Measurements from ENCODE around the gene CLIC6.

Gene CLIC6

GRCh38 chr21:34668803-34669148, at the start of gene CLIC6:
Gene CLIC6, plus strand, starts transcription at chr21:34668994. Its CDS starts 395 bp downstream, at chr21:34669389.
- no peak for DNase-seq

GRCh38 chr21:34619841-34620665, 48.7 kb upstream of the CLIC6 start:
- DNase-seq: peak in 1 of 3 experiments; percentile 57

GRCh38 chr21:34621434-34622350, 47.1 kb upstream of the CLIC6 start:
- DNase-seq: no peak

DNA sequence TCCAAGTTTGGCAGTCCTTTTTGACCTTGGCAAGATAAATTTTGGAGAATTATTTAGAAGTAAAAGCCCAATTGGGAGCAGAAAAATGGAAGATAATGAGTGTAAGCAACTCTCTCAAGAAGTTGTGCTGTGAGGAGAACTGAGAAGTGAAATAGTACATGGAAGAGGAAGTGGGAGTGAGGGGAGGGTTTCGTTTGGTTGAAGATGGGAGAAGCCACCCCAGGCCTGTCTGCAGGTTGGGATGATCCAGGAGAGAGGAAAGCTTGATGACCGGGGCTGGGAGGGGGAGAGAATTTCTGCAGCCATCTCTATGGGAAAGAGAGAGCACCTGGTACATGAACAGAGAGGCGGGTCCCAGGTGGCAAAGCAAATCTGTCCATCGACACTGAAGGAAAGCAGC, 45.3 kb upstream of the CLIC6 start:
- DNase-seq: no peak

DNA sequence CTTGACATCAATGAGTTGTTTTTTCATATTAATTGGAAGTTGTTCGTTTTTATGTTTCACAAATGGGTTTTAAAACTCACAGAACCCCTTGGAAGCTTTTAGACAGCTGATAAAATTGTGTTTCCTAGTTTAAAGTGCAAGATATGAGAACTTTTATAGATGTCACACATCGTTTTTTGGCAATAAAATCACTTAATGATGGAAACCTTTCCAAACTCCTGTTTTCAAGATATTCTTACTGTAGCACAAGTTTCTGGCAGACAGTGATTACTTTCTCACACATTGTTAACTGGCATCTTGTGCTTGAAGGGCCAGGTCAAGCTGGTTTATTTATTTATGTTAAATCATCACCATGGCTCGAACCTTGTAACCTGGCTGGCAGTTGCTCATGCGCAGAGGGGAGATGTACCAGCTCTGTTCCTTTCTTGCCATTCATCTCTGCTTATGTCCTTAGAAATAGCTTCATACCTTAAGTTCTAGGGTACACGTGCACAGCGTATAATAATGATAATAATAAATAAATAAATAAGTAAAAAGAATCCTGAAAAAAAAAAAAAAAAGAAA, 43.7 kb upstream of the CLIC6 start:
- DNase-seq: no peak

GRCh38 chr21:34626131-34626530, 42.7 kb upstream of the CLIC6 start:
- no peak for DNase-seq

DNA sequence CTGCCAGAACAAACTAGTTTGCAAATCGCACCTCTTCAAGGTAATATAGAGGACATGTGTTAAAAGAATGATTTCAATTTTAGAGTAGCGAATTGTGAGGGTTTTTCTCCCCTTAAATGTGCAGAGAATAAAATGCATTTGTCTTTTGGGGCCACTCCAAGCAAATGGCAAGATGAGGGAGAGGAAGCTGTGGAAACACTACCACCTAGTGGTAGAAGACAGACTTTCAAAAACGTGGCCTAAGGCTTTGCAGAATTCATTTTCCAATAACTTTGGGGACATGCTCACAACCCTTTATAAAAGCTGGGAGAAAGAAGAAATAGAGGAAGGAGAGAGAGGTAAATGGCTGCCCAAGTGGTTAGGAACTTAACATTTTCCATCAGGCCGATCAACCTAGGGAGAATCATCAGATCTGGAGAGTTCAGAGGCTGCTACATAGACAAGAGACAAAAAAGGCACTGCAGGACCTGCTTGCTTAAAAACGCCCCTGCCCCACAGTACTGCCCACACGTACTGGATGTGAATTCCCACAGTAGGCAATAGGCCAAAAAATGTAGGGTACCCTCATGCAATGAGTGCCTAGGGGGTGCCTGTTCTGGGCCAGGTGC, 38.2 kb upstream of the CLIC6 start:
- peak; percentile 63 to 88 (median 87) for DNase-seq

- DNase-seq: no peak
Measured at GRCh38 chr21:34632498-34632897, 36.3 kb upstream of the CLIC6 start.

GRCh38 chr21:34635307-34635706, 33.5 kb upstream of the CLIC6 start:
- DNase-seq: peak in 1 of 3 experiments; percentile 9

GRCh38 chr21:34636961-34637360, 31.8 kb upstream of the CLIC6 start:
- DNase-seq: no peak

DNA sequence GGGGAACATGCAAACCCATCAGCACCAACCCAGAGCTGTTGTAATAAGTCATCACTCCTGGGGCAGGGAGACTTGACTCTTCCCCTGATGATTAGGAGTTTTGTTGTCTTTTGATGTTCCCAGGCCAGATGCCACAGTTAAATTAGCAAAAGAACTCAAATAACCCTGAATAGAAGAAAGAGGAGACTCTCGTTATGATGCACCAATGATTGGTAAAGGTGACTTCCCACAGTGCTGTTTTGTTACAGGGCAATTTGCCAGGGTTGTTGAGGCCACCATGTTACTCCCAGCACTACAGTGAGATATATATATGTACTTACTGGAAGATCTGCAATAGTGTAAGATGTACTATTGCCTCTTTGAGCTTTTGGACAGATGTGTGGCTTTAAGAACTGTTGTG, 29.5 kb upstream of the CLIC6 start:
- DNase-seq: no peak

GRCh38 chr21:34639882-34640788, 28.7 kb upstream of the CLIC6 start:
- no peak for DNase-seq

- DNase-seq: no peak
Measured at GRCh38 chr21:34640858-34641257, 27.9 kb upstream of the CLIC6 start.

GRCh38 chr21:34642211-34643075, 26.4 kb upstream of the CLIC6 start:
- peak in 1 of 3 experiments; percentile 18 for DNase-seq

GRCh38 chr21:34644825-34645224, 24.0 kb upstream of the CLIC6 start:
- peak in 1 of 3 experiments; percentile 75 for DNase-seq

DNA sequence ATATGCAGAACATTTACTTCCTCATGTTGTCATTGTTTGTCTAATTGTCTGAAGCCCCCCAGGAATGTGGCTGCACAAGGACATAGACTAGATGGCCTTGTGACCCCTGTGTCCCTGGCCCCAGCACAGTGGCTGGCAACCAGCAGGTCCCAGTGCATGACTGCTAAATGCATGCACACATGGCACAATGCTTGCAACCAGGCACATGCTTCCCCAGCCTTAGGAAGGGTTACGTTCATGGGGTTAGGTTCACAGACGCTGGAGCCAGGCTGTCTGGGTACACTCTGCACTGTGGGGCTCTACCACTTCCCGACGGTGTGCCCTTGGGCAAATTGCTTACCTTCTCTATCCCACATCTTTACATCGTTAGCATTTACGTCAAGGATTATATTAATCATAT, 21.2 kb upstream of the CLIC6 start:
- peak in 1 of 3 experiments; percentile 26 for DNase-seq

GRCh38 chr21:34648739-34649297, 20.0 kb upstream of the CLIC6 start:
- peak in 1 of 3 experiments; percentile 46 for DNase-seq

GRCh38 chr21:34649400-34649799, 19.4 kb upstream of the CLIC6 start:
- DNase-seq: peak in 1 of 3 experiments; percentile 88

DNA sequence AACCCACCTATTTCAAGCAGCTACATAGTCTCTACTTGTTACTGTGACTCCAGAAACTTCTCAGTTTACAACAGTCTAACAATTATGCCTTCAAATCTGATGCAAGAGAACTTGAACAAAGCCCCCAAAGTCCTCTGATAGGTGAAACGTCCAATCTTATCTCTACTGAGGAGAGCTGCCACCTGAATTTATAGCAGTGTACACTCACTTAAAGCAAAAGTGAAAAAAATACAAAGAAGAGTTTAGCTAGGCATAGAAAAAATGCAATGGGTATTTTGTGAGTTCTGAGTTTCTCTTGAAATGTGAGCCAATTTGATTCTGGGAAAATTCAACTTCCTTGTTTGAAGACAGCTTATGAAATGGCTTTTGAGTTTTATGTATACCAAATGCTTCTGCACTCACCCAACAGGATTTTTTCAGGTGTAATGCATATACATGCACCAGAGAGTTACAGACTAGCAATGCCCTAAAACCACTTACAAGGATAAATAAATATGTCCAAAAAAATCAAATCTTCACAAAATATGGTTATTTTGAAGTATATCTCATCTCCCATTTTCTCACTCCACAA, 17.8 kb upstream of the CLIC6 start:
- DNase-seq: no peak

DNA sequence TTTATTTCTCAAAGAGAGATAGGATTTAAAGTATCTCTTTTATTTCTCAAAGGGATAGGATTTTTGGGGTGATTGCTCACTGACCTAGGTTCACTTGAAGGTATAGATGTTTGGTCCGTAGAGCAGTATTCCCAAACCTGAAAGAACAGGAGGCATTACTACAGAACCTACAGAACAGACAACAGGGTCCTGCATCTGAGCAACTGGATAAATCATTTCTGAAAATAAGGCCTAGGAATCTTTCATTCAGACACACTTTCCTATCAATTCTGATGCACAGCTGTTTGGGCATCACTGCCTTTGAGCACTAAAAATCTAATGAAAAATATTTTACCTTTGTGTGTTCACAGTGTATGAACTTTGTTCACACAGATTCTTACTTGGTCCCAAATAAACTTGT, 17.2 kb upstream of the CLIC6 start:
- peak in 1 of 3 experiments; percentile 18 for DNase-seq
